DMS 273 (cell line): ENCODE results near the gene TBC1D4.

Experiments used
- DNase-seq: peaks from one replicate; lab custom pipeline; 2025; ENCODE audit not compliant: unreplicated experiment; lab: John Stamatoyannopoulos, UW

TBC1D4 gene, protein sequence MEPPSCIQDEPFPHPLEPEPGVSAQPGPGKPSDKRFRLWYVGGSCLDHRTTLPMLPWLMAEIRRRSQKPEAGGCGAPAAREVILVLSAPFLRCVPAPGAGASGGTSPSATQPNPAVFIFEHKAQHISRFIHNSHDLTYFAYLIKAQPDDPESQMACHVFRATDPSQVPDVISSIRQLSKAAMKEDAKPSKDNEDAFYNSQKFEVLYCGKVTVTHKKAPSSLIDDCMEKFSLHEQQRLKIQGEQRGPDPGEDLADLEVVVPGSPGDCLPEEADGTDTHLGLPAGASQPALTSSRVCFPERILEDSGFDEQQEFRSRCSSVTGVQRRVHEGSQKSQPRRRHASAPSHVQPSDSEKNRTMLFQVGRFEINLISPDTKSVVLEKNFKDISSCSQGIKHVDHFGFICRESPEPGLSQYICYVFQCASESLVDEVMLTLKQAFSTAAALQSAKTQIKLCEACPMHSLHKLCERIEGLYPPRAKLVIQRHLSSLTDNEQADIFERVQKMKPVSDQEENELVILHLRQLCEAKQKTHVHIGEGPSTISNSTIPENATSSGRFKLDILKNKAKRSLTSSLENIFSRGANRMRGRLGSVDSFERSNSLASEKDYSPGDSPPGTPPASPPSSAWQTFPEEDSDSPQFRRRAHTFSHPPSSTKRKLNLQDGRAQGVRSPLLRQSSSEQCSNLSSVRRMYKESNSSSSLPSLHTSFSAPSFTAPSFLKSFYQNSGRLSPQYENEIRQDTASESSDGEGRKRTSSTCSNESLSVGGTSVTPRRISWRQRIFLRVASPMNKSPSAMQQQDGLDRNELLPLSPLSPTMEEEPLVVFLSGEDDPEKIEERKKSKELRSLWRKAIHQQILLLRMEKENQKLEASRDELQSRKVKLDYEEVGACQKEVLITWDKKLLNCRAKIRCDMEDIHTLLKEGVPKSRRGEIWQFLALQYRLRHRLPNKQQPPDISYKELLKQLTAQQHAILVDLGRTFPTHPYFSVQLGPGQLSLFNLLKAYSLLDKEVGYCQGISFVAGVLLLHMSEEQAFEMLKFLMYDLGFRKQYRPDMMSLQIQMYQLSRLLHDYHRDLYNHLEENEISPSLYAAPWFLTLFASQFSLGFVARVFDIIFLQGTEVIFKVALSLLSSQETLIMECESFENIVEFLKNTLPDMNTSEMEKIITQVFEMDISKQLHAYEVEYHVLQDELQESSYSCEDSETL (N-terminal part only)

DNA sequence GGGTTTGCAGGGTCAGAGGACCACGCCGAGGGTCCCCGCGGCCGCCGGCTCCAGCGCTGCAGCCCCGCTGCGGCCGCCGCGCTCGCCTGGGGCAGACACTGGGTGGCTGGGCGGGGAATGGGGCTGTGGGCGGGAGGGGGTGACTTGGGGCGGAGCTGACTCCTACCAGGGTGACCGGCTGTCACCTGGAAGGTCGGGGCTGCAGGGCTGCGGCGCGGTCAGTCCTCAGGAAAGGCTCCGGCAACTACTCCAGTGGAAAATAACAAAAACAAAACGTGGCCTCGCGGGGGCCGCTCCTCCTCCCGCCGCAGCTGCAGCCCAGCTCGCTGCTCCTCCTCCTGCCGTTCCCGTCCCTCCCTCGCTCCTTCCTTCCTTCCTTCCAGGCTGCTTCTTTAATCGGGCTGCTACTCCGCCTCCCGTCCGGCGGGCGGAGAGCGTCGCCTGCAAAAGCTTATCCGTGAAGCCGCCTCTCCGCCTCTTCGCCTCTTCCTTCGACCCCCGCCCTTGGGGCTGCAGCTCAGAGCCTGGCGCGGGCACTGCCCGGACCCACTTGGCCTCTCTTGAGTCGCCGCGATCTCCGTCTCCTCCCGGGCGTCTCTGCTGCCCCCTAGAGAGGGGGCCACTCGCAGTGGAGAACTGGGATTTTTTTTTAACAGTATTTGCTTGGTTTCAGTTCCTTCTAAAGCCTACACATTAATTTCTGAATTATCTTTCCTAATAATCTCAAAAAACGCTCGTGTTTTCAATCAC is at the start of gene TBC1D4:
Gene TBC1D4, minus strand, starts transcription at position 100 of the 750 bp plus-strand sequence. CDS start 402 bp downstream, outside the sequence.
- DNase-seq: peak; percentile 96

DNA sequence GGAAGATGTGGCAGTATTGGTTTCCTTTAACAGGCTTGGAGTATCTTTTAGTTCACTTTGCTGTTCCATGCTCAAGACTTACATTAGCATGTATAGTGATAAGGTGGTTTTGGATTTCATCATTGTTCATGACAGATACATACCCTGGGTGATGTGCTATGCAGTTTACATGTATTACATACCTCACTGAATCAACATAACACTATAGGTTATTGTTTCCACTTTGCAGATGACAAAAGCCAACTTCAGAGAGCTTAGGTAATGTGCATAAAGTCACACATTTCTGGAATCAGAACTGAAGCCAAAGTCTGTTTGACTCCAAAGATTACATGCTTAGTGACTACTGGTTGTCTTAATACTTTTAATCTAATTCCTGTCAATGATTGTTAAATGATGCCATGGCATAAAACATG is 48.6 kb upstream of the TBC1D4 start:
- DNase-seq: no peak

- no peak for DNase-seq
Measured at GRCh38 chr13:75521956-75522355, 40.0 kb upstream of the TBC1D4 start.

DNA sequence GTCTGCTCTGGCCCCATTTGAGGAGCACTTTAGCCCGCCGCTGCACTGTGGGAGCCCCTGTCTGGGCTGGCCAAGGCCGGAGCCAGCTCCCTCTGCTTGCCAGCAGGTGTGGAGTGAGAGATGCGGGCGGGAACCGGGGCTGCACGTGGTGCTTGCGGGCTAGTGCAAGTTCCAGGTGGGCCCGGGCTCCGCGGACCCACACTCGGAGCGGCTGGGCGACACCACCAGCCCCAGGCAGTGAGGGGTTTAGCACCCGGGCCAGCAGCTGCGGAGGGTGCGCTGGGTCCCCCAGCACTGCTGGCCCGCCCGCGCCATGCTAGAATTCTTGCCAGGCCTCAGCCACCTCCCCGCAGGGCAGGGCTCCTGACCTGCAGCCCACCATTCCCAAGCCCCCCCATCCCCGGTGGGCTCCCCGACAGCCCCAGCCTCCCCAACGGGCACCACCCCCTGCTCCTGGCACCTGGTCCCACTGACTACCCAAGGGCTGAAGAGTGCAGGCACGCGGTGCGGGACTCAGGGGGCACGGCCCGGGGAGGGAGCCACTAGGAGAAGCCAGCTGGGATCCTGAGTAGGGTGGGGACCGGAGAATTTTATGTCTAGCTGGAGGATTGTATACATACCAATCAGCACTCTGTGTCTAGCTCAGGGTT is 36.6 kb upstream of the TBC1D4 start:
- no peak for DNase-seq

- no peak for DNase-seq
Measured at GRCh38 chr13:75514080-75514995, 32.4 kb upstream of the TBC1D4 start.

- DNase-seq: no peak
Measured at GRCh38 chr13:75513271-75513670, 31.3 kb upstream of the TBC1D4 start.

GRCh38 chr13:75512253-75512652 is 30.3 kb upstream of the TBC1D4 start:
- DNase-seq: no peak

DNA sequence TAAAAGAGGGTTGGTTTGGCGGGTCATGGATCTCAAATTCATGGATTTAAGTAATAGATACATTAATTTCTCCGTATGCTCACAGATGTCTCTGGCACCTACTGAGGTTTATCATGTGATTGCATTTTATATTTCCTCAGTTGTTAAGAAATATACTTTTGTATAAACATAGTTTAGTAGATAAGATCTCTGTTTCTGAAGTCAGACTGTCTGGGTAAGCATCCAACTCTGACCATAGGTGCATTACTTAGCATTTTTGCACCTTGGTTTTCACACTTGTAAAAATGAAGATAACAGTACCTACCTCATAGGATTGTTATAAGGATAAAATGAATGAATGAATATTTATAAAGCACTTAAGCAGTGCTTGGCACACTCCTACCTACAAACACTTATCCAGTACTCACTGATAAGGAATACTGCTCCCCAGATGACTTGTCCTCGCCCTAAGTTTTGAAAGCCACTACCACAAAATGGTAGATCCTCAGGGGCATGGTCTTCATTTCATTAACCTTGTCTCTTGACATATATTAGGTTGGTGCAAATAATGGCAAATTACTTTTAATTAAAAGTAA is 29.2 kb upstream of the TBC1D4 start:
- no peak for DNase-seq

GRCh38 chr13:75508002-75508548 is 26.1 kb upstream of the TBC1D4 start:
- no peak for DNase-seq

DNA sequence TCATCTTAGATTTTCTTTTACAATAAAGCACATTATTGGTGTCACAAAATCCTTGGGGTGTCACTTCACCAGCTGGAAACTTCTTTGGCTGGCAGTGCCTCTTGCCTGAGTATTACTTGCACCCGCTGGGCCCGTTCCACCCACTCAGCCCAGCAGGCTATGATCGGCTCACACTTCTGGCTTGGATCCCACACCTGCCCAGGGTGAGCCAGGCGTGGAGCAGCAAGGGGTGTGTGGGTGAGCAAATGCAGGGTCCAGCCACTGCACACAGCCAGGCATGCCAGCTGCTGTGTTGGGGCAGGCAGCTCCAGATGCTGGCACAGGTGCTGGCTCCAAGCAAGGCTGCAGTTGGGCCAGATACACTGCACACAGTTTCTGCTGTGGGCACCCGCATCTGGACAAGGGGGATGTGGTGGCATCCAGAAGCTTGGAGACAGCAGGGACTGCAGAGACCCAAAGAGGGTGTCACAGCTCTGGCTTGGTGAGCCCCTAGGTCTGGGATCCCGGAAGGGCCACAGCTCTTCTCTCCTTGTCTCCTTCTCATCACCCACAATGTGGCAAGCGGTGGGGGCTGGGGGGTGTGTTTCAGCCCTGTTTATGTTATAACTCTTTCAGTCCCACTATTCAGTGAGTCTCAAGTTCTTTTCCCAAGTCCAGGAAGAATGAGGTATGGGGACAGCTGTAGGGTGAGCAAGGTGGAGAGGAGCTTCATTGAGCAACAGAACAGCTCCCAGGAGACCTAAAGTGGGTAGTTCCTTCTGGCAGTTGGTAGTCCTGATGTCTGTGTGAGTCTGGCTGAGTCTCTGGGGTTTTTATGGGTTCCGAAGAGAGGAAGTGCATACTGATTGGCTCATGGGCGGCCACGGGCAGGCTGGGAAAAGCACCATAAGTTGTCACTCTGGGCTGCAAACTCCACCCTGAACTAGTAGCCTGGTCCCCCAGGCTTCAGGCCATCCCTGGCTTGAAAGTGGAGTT is 25.3 kb upstream of the TBC1D4 start:
- DNase-seq: peak; percentile 56

- no peak for DNase-seq
Measured at GRCh38 chr13:75506018-75506417, 24.0 kb upstream of the TBC1D4 start.

DNA sequence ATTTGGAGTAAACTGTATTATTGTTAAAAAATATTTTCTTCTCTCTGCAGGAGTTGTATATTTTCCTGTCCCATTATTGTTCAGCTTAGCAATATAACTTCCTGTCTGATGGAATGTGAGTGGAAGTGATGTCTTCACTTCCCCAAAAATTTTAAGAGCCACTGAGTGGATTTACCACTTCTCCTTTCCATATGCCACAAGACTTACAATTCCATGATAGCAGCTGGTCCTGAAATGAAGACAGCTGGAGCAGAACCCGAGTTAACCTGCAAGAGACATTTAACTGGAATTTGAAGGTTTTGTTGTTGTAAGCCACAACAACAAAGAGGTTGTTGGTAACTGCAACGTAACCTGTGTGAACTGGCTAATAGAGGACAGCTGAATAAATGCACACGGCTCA is 23.4 kb upstream of the TBC1D4 start:
- peak; percentile 25 for DNase-seq

GRCh38 chr13:75495938-75496337 is 14.0 kb upstream of the TBC1D4 start:
- DNase-seq: no peak

- no peak for DNase-seq
Measured at GRCh38 chr13:75494491-75494890, 12.5 kb upstream of the TBC1D4 start.

DNA sequence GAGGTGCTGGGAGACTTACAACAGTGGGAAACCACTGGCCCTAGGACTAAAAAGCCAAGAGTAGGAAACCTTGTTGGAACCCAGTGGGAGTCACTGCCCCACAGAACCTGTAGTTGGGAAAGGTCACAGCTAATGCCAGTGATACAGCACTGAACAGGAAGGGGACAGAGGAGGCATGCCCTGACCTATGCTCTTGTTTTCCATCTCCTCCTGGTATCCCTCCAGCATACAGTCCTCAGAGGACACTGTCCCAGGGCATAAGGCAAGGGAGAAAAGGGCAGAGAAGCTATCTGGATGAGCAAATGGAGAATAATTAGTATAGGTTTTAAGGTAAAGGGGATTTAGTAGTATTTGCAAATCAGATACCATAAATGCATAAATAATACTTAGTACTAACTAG is 11.2 kb upstream of the TBC1D4 start:
- DNase-seq: no peak

- no peak for DNase-seq
Measured at GRCh38 chr13:75492389-75492788, 10.4 kb upstream of the TBC1D4 start.

- DNase-seq: no peak
Measured at GRCh38 chr13:75491376-75491775, 9.4 kb upstream of the TBC1D4 start.
